Left cardiac atrium (tissue), 4 donors: ENCODE data around the gene ZDHHC11. TPM values are rescaled to one million over a fixed set of nuclear protein-coding genes. Genes with fewer than 3 reads are reported as not detected.

Source experiments
- ATAC-seq, 2 donors: fragments of 200-7000 bp; cut with Tn5 transposase; one replicate each; pipeline ENCODE4 v1.9.1; 2020; ENCODE audit warnings: mild to moderate bottlenecking in 2 of 2, moderate library complexity in 2 of 2
- DNase-seq: peaks from one replicate; pipeline ENCODE4 v3.0.0-alpha.2; 2020
- intact Hi-C, 2 donors: fragments of 100-400 bp; cut with DNase I; formaldehyde crosslinking; loops; one replicate each; pipeline versions ENCODE4 v1.14.1 to v1.15.1; 2022 to 2023
- long read RNA-seq: library from polyadenylated mRNA; unstranded; transcript quantifications from one replicate; pipeline ENCODE4 v2.0.0, GENCODE V29; 2021
- total RNA-seq, 2 donors: library from RNA; stranded (reverse); fragmentation: NEBNext Ultra II Directional; extraction: Animal tissue kit (Norgen Biotek cat#: 25700); gene quantifications; one replicate each; pipeline ENCODE4 v1.2.1, GENCODE V29; 2021
- donor health status: DM: no; HTN: yes; CAD: no.
- donor health status: DM: no; HTN: yes; CAD: no; lungs with severe emphysema.
- donor health status: DM: yes; HTN: yes; CAD: no.
- donor health status: Dilated cardiomyopathy.

Gene ZDHHC11, protein sequence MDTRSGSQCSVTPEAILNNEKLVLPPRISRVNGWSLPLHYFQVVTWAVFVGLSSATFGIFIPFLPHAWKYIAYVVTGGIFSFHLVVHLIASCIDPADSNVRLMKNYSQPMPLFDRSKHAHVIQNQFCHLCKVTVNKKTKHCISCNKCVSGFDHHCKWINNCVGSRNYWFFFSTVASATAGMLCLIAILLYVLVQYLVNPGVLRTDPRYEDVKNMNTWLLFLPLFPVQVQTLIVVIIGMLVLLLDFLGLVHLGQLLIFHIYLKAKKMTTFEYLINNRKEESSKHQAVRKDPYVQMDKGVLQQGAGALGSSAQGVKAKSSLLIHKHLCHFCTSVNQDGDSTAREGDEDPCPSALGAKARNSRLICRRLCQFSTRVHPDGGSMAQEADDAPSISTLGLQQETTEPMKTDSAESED
- total RNA-seq: 10 to 100 TPM; 31.1 to 36.7 TPM
- long read RNA-seq, partial matches to known transcripts: 1 of 7 reads
- long read RNA-seq, other reads (novel, unspliced or antisense): 6 of 7 reads

DNA sequence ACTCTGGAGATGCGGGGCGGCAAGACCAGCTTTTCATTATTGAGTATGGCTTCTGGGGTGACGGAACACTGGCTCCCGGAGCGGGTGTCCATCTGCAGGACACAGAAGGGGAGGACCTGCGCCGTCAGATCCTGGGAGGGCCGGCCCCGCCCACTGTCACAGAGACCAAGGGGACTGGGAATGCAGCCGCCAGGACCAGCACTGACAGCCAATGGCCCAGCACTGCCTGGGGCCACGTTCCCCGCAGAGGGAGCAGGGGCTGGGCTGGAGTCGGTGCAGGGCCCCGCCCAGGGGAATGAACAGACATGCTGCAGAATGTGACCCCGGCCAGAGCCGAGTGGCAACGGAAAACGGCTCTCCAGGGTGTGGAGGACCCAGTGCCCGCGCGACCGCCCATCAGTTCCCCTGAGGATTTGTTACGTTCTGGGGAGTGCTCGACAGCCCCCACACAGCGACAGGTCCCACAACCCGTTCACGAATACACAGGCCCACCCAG, at the start of gene ZDHHC11:
ZDHHC11 (minus strand) TSS at position 476 of the 496 bp plus-strand sequence; CDS start at position 92, 384 bp downstream.
- DNase-seq (peak; percentile 60), ATAC-seq (peak; percentile 62 to 86)
- intact Hi-C loops: no loop called here

DNA sequence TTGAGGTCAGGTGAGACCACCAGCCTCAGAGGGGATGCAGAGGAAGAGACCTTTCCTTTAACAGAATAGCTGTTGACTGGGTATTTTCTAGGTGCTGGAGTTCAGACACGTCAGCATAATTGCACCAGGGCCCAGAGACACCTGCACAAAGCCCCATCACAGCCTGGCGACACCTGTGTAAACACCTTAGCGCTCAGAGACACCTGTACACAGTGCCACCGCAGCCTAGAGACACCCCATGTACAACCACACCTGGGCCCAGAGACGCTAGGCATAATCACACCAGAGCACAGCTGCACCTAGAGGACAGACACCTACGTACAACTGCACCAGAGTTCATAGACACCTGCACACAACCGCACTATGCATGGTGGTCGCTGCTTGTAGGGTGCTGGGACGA, 42.9 kb upstream of the ZDHHC11 start:
- ATAC-seq: no peak
- DNase-seq: no peak
- intact Hi-C loops: no loop called here

DNA sequence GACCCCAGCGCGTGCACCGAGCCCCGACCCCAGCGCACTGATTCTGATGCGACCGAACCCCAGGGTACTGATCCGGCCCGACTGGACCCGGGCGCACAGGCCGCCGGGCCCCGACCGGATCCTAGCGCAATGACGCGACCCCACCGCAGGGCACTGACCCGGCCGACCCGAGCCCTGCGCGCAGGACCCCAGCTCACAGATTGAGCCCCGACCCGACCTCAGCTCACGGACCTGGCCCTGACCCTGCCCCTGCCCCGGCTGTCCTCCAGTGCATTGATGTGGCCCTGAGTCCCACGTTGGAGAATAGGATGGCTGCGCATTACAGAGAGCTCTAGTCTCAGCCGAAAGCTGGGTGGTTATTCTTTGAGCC, 42.3 kb upstream of the ZDHHC11 start:
- no peak for DNase-seq
- ATAC-seq: no peak
- intact Hi-C loops: no loop called here

DNA sequence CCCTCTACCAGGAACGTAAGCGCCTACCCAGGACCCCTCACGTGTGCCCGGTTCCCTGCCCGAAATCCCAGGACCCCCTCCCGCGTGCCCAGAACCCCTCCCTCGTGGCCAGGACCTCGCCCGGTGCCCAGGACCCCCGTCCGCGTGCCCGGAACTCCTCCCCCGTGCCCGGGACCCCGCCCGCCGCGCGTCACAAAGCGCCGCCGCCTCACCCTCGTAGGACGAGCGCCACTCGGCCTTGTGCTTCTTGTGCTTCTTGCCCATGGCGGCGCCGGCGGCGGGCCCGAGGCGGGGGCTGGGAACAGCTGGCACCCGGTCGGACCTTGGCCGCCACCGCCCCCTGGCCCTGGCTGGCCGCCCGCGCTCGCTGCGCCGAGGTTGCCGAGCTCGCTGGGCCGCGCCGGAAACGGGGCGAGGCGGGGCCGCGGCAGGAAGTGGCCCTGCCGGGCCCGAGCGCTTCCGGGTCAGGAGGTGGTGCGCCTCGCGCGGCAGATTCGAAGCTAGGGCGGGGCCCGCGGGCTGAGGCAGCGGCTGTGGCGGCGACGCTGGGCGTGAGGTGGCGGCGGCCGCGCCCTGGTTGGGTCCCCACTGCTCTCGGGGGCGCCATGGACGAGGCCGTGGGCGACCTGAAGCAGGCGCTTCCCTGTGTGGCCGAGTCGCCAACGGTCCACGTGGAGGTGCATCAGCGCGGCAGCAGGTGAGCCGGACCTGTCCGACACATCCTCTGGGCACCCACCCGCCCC, 41.8 kb upstream of the ZDHHC11 start, which contains the start of the genes BRD9 and TRIP13:
BRD9 (minus strand) TSS at position 408 of the 743 bp plus-strand sequence; CDS start at position 264, 144 bp downstream.
TRIP13 (plus strand) TSS at position 491 of the 743 bp plus-strand sequence; CDS start at position 606, 115 bp downstream.
- intact Hi-C loops: no loop called here
- peak; percentile 88 for DNase-seq
- peak; percentile 97 to 99 for ATAC-seq

DNA sequence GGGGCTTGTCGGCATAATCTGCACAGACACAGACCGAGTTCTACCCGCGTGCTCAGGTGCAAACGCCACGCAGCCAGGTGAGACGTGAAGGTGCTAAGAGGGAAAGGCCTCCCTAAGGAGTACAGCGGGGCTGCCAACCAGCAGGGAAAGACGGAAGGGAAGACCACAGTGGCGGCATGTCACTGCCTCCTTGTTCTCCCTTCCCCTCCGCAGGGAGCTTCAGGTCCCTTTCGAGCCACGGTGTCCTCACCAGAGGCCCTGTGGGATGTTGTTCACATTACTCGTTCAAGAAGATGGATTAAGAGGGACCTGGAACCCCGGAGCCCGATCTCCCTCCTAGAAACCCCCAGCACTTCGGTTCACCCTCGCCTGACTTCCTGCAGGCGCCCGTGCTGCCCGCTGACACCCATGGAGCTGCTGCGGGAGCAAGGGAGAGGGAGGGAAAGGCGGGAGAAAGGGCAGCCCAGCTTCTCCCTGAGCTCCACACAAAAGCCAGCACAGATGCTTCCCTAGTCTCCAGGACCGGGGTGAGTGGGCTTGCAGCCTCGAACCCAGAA, 41.1 kb upstream of the ZDHHC11 start:
- ATAC-seq (peak; percentile 41 to 56), DNase-seq (no peak)
- intact Hi-C loops: no loop called here

GRCh38 chr5:891117-891836, 40.5 kb upstream of the ZDHHC11 start:
- intact Hi-C loops: no loop called here
- ATAC-seq: no peak
- no peak for DNase-seq

- ATAC-seq: no peak
- intact Hi-C loops: no loop called here
- no peak for DNase-seq
These were observed 38.4 kb upstream of the ZDHHC11 start for GRCh38 chr5:889075-889710.

DNA sequence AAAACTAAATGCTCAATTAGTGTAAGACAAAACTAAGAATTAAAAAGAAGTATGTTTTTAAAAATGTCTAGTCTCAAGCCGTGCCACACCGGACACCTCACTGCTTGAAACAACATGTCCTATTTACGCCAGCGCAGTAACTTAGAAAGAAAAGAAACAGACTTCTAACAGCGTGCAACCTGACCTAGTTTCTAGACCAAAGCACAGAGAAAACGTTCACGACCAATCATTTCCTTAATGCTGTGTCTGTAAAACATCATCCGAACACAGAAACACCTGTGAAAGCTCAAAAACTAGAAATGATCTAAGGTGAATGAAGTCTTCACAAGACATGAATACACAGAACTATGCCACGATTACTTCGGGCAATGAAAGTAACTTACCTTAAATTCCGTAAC, 37.9 kb upstream of the ZDHHC11 start:
- intact Hi-C loops: no loop called here

GRCh38 chr5:887947-888637, 37.3 kb upstream of the ZDHHC11 start:
- DNase-seq (no peak), ATAC-seq (no peak)
- intact Hi-C loops: no loop called here

More for the DNA sequence above, 37.9 kb upstream of the ZDHHC11 start:
- DNase-seq: no peak
- no peak for ATAC-seq

- intact Hi-C loops: no loop called here
- ATAC-seq: no peak
- DNase-seq: no peak
These were observed 36.0 kb upstream of the ZDHHC11 start for GRCh38 chr5:886716-887325.

- intact Hi-C loops: no loop called here
- ATAC-seq (peak in 1 of 2 donors; percentile 9), DNase-seq (no peak)
These were observed 35.2 kb upstream of the ZDHHC11 start for GRCh38 chr5:886036-886435.

- intact Hi-C loops: no loop called here
- peak; percentile 77 for DNase-seq
- ATAC-seq: peak; percentile 89 to 95
These were observed 34.7 kb upstream of the ZDHHC11 start for GRCh38 chr5:885529-885928.

- intact Hi-C loops: no loop called here
- ATAC-seq: no peak
- DNase-seq: no peak
These were observed 34.3 kb upstream of the ZDHHC11 start for GRCh38 chr5:885127-885442.

DNA sequence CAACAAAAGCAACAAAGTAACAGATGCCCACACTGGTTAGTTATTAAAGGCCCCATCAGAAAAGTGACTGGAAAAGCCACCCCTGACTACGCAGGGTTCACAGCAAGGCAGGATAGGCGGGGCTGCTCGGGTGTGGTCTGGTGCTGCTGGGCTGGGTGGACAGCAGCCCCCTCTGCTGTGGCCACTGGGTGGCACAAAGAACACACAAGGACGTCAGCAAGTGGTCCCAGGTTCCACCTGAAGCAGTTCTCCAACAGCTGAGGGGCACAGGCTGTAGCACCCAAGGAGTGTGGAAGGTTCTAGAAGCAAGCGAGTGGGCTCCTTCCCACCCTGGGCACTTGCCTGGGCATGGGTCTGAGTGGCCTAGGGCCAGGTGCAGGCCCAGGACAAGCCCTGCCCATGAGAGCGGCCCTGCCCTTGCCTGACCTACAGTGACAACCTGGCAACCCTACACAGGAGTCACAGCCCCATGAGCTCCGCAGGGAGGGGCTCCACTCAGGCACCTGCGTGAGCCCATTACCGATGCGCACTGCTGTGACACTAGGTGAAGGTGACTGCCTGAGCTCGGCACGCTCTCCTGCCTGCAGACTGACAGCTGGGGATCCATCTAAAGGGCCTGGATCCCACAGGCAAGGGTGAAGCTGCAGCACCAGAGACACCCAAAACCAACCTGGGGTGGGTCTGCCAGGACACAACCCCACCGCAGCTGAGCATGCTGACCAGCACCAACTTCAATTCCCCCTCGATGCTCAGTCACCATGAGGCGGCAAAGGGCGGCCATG, 33.8 kb upstream of the ZDHHC11 start:
- DNase-seq (no peak), ATAC-seq (no peak)

DNA sequence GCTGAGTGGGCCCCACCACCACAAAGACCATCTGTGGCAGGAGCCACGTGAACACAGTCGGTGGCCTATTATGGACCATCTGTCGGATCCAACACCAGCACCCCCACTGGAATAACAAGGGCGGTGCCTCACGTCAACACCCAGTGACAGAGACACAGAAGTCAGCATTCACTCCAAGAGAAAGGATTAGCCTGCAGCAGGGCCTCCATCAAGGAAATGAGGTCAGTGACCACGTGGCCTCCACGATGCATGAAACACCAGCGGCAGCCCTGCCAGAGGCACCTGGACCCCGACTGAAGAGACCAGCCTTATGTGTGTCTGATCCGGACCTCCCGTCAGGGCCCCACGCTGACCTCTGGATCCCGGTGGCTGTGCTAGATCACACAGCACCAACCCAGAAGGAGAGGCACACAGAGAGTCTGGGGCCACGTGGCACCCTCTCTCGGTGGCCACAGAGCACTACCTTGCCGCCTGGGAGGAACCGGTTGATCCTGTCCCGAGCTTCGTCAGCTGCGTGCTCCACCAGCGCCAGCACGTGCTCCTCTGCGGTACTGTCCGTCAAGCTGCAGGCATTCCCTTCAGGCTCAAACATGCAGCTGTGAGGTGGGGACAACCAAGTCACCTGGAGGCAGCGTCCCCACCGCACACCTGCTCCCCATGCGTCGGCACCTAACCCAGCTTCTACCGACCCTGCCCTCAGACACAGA, 32.8 kb upstream of the ZDHHC11 start:
- no peak for ATAC-seq
- intact Hi-C loops: no loop called here
- no peak for DNase-seq

More for the DNA sequence above, 33.8 kb upstream of the ZDHHC11 start:
- intact Hi-C loops: no loop called here
